Measurements from ENCODE around the gene MOB3C.

MOB3C gene

GRCh38 chr1:46606255-46606965, 10.2 kb downstream of the MOB3C start:
- no peak for DNase-seq (ENCODE audit: low read depth)

- DNase-seq (ENCODE audit: low read depth) = no peak
Observed at GRCh38 chr1:46605232-46605631, 11.4 kb downstream of the MOB3C start.

- DNase-seq (ENCODE audit: low read depth) = peak; percentile 98
Observed at GRCh38 chr1:46603858-46604549, 12.6 kb downstream of the MOB3C start, which contains the start of gene MKNK1. Gene MKNK1 (minus strand): TSS chr1:46604268. CDS start chr1:46583327, 20,941 bp downstream.

- DNase-seq (ENCODE audit: low read depth) = no peak
Observed at GRCh38 chr1:46603481-46603857, 13.1 kb downstream of the MOB3C start.

- DNase-seq (ENCODE audit: low read depth) = no peak
Observed at GRCh38 chr1:46601257-46602007, 15.2 kb downstream of the MOB3C start.

GRCh38 chr1:46599059-46599970, 17.3 kb downstream of the MOB3C start:
- no peak for DNase-seq (ENCODE audit: low read depth)

- no peak for DNase-seq (ENCODE audit: low read depth)
Observed at GRCh38 chr1:46596846-46597245, 19.8 kb downstream of the MOB3C start.

- DNase-seq (ENCODE audit: low read depth) = no peak
Observed at GRCh38 chr1:46596036-46596435, 20.6 kb downstream of the MOB3C start.

GRCh38 chr1:46595127-46595526, 21.5 kb downstream of the MOB3C start:
- no peak for DNase-seq (ENCODE audit: low read depth)

GRCh38 chr1:46594063-46594462, 22.5 kb downstream of the MOB3C start:
- no peak for DNase-seq (ENCODE audit: low read depth)

GRCh38 chr1:46592823-46593222, 23.8 kb downstream of the MOB3C start:
- no peak for DNase-seq (ENCODE audit: low read depth)

GRCh38 chr1:46589529-46589928, 27.1 kb downstream of the MOB3C start:
- no peak for DNase-seq (ENCODE audit: low read depth)

GRCh38 chr1:46587069-46587468, 29.5 kb downstream of the MOB3C start:
- no peak for DNase-seq (ENCODE audit: low read depth)

- no peak for DNase-seq (ENCODE audit: low read depth)
Observed at GRCh38 chr1:46585312-46585938, 31.2 kb downstream of the MOB3C start.

GRCh38 chr1:46583494-46583893, 33.1 kb downstream of the MOB3C start:
- DNase-seq (ENCODE audit: low read depth) = no peak

GRCh38 chr1:46582972-46583371, 33.6 kb downstream of the MOB3C start:
- DNase-seq (ENCODE audit: low read depth) = no peak

- no peak for DNase-seq (ENCODE audit: low read depth)
Observed at GRCh38 chr1:46581681-46582455, 34.7 kb downstream of the MOB3C start.

- no peak for DNase-seq (ENCODE audit: low read depth)
Observed at GRCh38 chr1:46580140-46580903, 36.3 kb downstream of the MOB3C start.

GRCh38 chr1:46577671-46578070, 38.9 kb downstream of the MOB3C start:
- DNase-seq (ENCODE audit: low read depth) = no peak

GRCh38 chr1:46576596-46576995, 40.0 kb downstream of the MOB3C start:
- DNase-seq (ENCODE audit: low read depth) = no peak

Measured in stimulated activated CD4-positive, alpha-beta T cell treated with anti-CD3 and anti-CD28 coated beads, Interleukin-2, amount 100 ng/mL, for 4 hours (primary cell).